ENCODE data around the gene RCAN3. TPM values are rescaled to one million over a fixed set of nuclear protein-coding genes. Genes with fewer than 3 reads are reported as not detected.

The RCAN3 gene
- total and polyA plus RNA-seq, 2 of the 4 experiments (the other 2 are of a cell fraction): 4.0 to 5.9 TPM

- H4K91ac ChIP-seq (ENCODE audit: insufficient read depth, low read depth, low read length): no peak overlapping the region
- H2BK20ac ChIP-seq (ENCODE audit: low read depth, low read length): no peak overlapping the region
- H3K4me2 ChIP-seq (ENCODE audit: low read depth, low read length): no peak overlapping the region
- no peak overlapping the region for H2BK5ac ChIP-seq (ENCODE audit: low read depth, low read length, poor library complexity, severe bottlenecking)
- no peaks in the 10 kb centered on the region for H4K20me1 ChIP-seq (ENCODE audit: insufficient read depth, low read length)
- no peak overlapping the region for H2BK15ac ChIP-seq (ENCODE audit: low read depth, low read length)
- H3K4me1 ChIP-seq (ENCODE audit: control insufficient read depth, insufficient read depth, low read length): no peaks in the 10 kb centered on the region
- H4K8ac ChIP-seq (ENCODE audit: low read depth in 2 of 2, low read length in 2 of 2): no peak overlapping the region
- no peak overlapping the region for H3K18ac ChIP-seq (ENCODE audit: low read depth, low read length)
- no peak for TF ChIP-seq NFE2L2 (IDR thresholded peaks at IDR 0.05; ENCODE audit: low read depth, low read length)
- no peak for TF ChIP-seq CEBPB (IDR thresholded peaks at IDR 0.05; ENCODE audit: low read depth, low read length)
- TF ChIP-seq MAFK (IDR thresholded peaks at IDR 0.05; ENCODE audit: low read depth, low read length): no peak
- no peak overlapping the region for H3K23ac ChIP-seq (ENCODE audit: low read depth, low read length)
- H3K36me3 ChIP-seq (ENCODE audit: control insufficient read depth, insufficient read depth, low read length): no peaks in the 10 kb centered on the region
- no peak for ATAC-seq (ENCODE audit: low read depth)
- no peaks in the 10 kb centered on the region for H3K9me3 ChIP-seq (ENCODE audit: control insufficient read depth, insufficient read depth, low read length)
- no peaks in the 10 kb centered on the region for H3K79me1 ChIP-seq (ENCODE audit: low read depth in 1 of 2, low read length in 2 of 2)
- H3K9ac ChIP-seq (ENCODE audit: low read depth, low read length): no peak overlapping the region
- H2AK5ac ChIP-seq (ENCODE audit: low read depth, low read length): no peak overlapping the region
- peaks cover 8% of the 10 kb centered on the region; the same call in 1 of the 2 replicates for H3K9me1 ChIP-seq (ENCODE audit: insufficient read depth, low read length)
- no peak overlapping the region for H2BK120ac ChIP-seq (ENCODE audit: low read depth, low read length)
- no peak for DNase-seq
- no CpG with 5 or more reads among the region's 2 CpGs for WGBS, 2 experiments (ENCODE audit: extremely low coverage in 2 of 2, insufficient read length in 1 of 2)
- POLR2A ChIA-PET (ENCODE audit: unreplicated experiment): no interaction called here
- no TSS peak for BruUV-seq (replicated peaks)
- no peaks in the 10 kb centered on the region for H3K27me3 ChIP-seq (ENCODE audit: control insufficient read depth, insufficient read depth, low read length)
- H4K5ac ChIP-seq (ENCODE audit: low read depth, low read length): no peak overlapping the region
- intact Hi-C loops (cut with micrococcal nuclease) (no loop called here), in situ Hi-C loops (cut with MboI; ENCODE audit: low sequenced_read_pairs) (no loop called here), dilution Hi-C loops (cut with HindIII; ENCODE audit: low sequenced_read_pairs, unreplicated experiment) (no loop called here)
- no peak overlapping the region for H3K4me3 ChIP-seq (ENCODE audit: insufficient read depth, low read depth, low read length)
- CTCF ChIA-PET: interaction anchor here (0.6 to 1.5 kb wide), 6 partner anchors 9 to 698 kb away, joined by 3 to 5 read pairs (median 4); partner anchors contain the start of gene PITHD1
- no peak overlapping the region for H2AK9ac ChIP-seq (replicated peaks; ENCODE audit: low read depth, low read length, poor library complexity)
- H3K14ac ChIP-seq (replicated peaks; ENCODE audit: low read depth, low read length): no peak overlapping the region
- no peak overlapping the region for H3K56ac ChIP-seq (ENCODE audit: extremely low read depth, insufficient read depth, low read length)
- H2AFZ ChIP-seq (replicated peaks; ENCODE audit: low read length, poor library complexity): no peak overlapping the region
- no peak overlapping the region for H3K27ac ChIP-seq (ENCODE audit: insufficient read depth, low read length)
- no peak overlapping the region for H3K4ac ChIP-seq (ENCODE audit: low read depth, low read length)
Observed at GRCh38 chr1:24476571-24476970, 26.1 kb upstream of the RCAN3 start.

All from IMR-90 (cell line).